H9 (cell line): ENCODE results near the gene FAM120A. TPM values are rescaled to one million over a fixed set of nuclear protein-coding genes. Genes with fewer than 3 reads are reported as not detected.
A peak's percentile ranks its signal among the peaks of the same experiment; 100 is the strongest.

Experiments used
- DNase-seq: peaks from one replicate; pipeline ENCODE4 v3.0.0-alpha.2; 2017
- H2AFZ ChIP-seq: one replicate; pipeline ENCODE4 v1.6.1; 2013; ENCODE audit warnings: mild to moderate bottlenecking, low read length, control low read depth, moderate library complexity
- H2AK5ac ChIP-seq: 2 replicates; pipeline ENCODE4 v1.6.1; 2013; ENCODE audit warnings: low read length, control low read depth, mixed read lengths; ENCODE audit not compliant: insufficient read length
- H2BK120ac ChIP-seq: one replicate; pipeline ENCODE4 v1.6.1; 2013; ENCODE audit warnings: low read depth, mild to moderate bottlenecking, low read length, control low read depth, inconsistent platforms; ENCODE audit not compliant: poor library complexity, severe bottlenecking
- H2BK12ac ChIP-seq: 2 replicates; pipeline ENCODE4 v1.6.1; 2013; ENCODE audit warnings: low read length, control low read depth, mixed read lengths, low read depth; ENCODE audit not compliant: insufficient read length
- H2BK15ac ChIP-seq: 2 replicates; pipeline ENCODE4 v1.6.1; 2013; ENCODE audit warnings: low read depth, low read length, control low read depth
- H2BK20ac ChIP-seq: one replicate; pipeline ENCODE4 v1.6.1; 2013; ENCODE audit warnings: low read depth, mild to moderate bottlenecking, low read length, control low read depth, inconsistent platforms; ENCODE audit not compliant: poor library complexity, severe bottlenecking
- H2BK5ac ChIP-seq: 2 replicates; pipeline ENCODE4 v1.6.1; 2013; ENCODE audit warnings: low read length, control low read depth, mixed read lengths; ENCODE audit not compliant: insufficient read length
- H3K14ac ChIP-seq: 2 replicates; pipeline ENCODE4 v1.6.1; 2013; ENCODE audit warnings: low read length, control low read depth; ENCODE audit not compliant: insufficient read depth
- H3K18ac ChIP-seq: 2 replicates; pipeline ENCODE4 v1.6.1; 2013; ENCODE audit warnings: low read depth, mild to moderate bottlenecking, mixed read lengths, low read length, control low read depth; ENCODE audit not compliant: insufficient read length
- H3K23ac ChIP-seq: 2 replicates; pipeline ENCODE4 v1.6.1; 2013; ENCODE audit warnings: low read length, control low read depth, mixed read lengths, low read depth; ENCODE audit not compliant: insufficient read length
- H3K23me2 ChIP-seq: 2 replicates; pipeline ENCODE4 v1.6.1; 2013; ENCODE audit warnings: low read depth, mild to moderate bottlenecking, mixed read lengths, low read length, control low read depth; ENCODE audit not compliant: insufficient read length, poor library complexity, severe bottlenecking
- H3K27ac ChIP-seq: 2 replicates; pipeline ENCODE4 v1.5.1; 2013; ENCODE audit warnings: low read length, control low read depth, mixed read lengths, low read depth; ENCODE audit not compliant: insufficient read length
- H3K27me3 ChIP-seq: 2 replicates; pipeline ENCODE4 v1.6.1; 2013; ENCODE audit warnings: low read length, control low read depth, inconsistent platforms; ENCODE audit not compliant: insufficient read depth
- H3K4ac ChIP-seq: 2 replicates; pipeline ENCODE4 v1.6.1; 2013; ENCODE audit warnings: low read depth, mild to moderate bottlenecking, control low read depth, inconsistent platforms, low read length, moderate library complexity
- H3K4me1 ChIP-seq: 2 replicates; pipeline ENCODE4 v1.6.1; 2013; ENCODE audit warnings: low read length, control low read depth, inconsistent platforms; ENCODE audit not compliant: insufficient read depth
- H3K4me2 ChIP-seq: 2 replicates; pipeline ENCODE4 v1.6.1; 2013; ENCODE audit warnings: low read length, control low read depth, mixed read lengths; ENCODE audit not compliant: insufficient read length, insufficient read depth
- H3K56ac ChIP-seq: 2 replicates; pipeline ENCODE4 v1.6.1; 2013; ENCODE audit warnings: low read depth, mild to moderate bottlenecking, mixed read lengths, low read length, control low read depth; ENCODE audit not compliant: insufficient read length
- H3K79me1 ChIP-seq: 2 replicates; pipeline ENCODE4 v1.6.1; 2013; ENCODE audit warnings: low read depth, mild to moderate bottlenecking, moderate library complexity, low read length, control low read depth, inconsistent platforms; ENCODE audit not compliant: insufficient read depth, poor library complexity, severe bottlenecking
- H3K79me2 ChIP-seq: 2 replicates; pipeline ENCODE4 v1.6.1; 2013; ENCODE audit warnings: low read length, control low read depth, inconsistent platforms; ENCODE audit not compliant: insufficient read depth
- H3K9ac ChIP-seq: 2 replicates; pipeline ENCODE4 v1.6.1; 2013; ENCODE audit warnings: low read length, control low read depth, mixed read lengths; ENCODE audit not compliant: insufficient read length; ENCODE audit errors: extremely low read depth
- H3K9me3 ChIP-seq: one replicate; pipeline ENCODE4 v1.6.1; 2013; ENCODE audit warnings: low read depth, low read length, inconsistent platforms; ENCODE audit not compliant: control insufficient read depth
- H3T11ph ChIP-seq: one replicate; pipeline ENCODE4 v1.6.1; 2013; ENCODE audit warnings: mild to moderate bottlenecking, low read length, control low read depth, inconsistent platforms
- H4K20me1 ChIP-seq: one replicate; pipeline ENCODE4 v1.6.1; 2013; ENCODE audit not compliant: control insufficient read depth, insufficient read length, insufficient read depth
- H4K5ac ChIP-seq: 2 replicates; pipeline ENCODE4 v1.6.1; 2013; ENCODE audit warnings: low read depth, mild to moderate bottlenecking, mixed read lengths, low read length, control low read depth; ENCODE audit not compliant: insufficient read length
- H4K8ac ChIP-seq: replicated peaks from 2 replicates; pipeline ENCODE4 v1.6.1; 2013; ENCODE audit warnings: low read length, control low read depth, mixed read lengths, low read depth; ENCODE audit not compliant: insufficient read length
- H4K91ac ChIP-seq: 2 replicates; pipeline ENCODE4 v1.6.1; 2013; ENCODE audit warnings: low read depth, mild to moderate bottlenecking, moderate library complexity, mixed read lengths, low read length, control low read depth; ENCODE audit not compliant: insufficient read length
- H3K27ac Mint-ChIP-seq, 3 experiments: 2 replicates in 2 of 3; 3 replicates in 1 of 3; pipeline ENCODE4 v1.8.0; 2020 to 2021; ENCODE audit warnings: mixed read lengths in 3 of 3, mild to moderate bottlenecking in 1 of 3, moderate library complexity in 1 of 3
- H3K27me3 Mint-ChIP-seq: 2 replicates; pipeline ENCODE4 v1.8.0; 2021; ENCODE audit warnings: low read depth, mild to moderate bottlenecking, moderate library complexity, mixed read lengths
- H3K36me3 Mint-ChIP-seq, 3 experiments: 2 replicates in 2 of 3; 3 replicates in 1 of 3; pipeline ENCODE4 v1.8.0; 2020 to 2021; ENCODE audit warnings: low read depth in 3 of 3, mixed read lengths in 3 of 3; ENCODE audit not compliant: insufficient read depth in 1 of 3
- H3K4me1 Mint-ChIP-seq, 2 experiments: 2 replicates each; pipeline ENCODE4 v1.8.0; 2020; ENCODE audit warnings: mixed read lengths in 2 of 2
- H3K4me3 Mint-ChIP-seq, 2 experiments: 2 replicates in 1 of 2; 3 replicates in 1 of 2; pipeline ENCODE4 v1.8.0; 2020 to 2021; ENCODE audit warnings: mild to moderate bottlenecking in 2 of 2, mixed read lengths in 2 of 2, moderate library complexity in 1 of 2
- H3K9me3 Mint-ChIP-seq, 2 experiments: 2 replicates in 1 of 2; 3 replicates in 1 of 2; pipeline ENCODE4 v1.8.0; 2020; ENCODE audit warnings: mild to moderate bottlenecking in 2 of 2, mixed read lengths in 2 of 2, moderate library complexity in 1 of 2
- WGBS: extraction: QIAGEN DNeasy Blood & Tissue Kit; methylation state at CpG from one replicate; pipeline ENCODE4 v1.1.7; 2013; ENCODE audit warnings: missing lambda C conversion rate, low lambda C conversion rate, mixed read lengths; ENCODE audit not compliant: insufficient read length; ENCODE audit errors: extremely low coverage; 5-methylcytosine and 5-hydroxymethylcytosine counted together
- total RNA-seq: library from RNA; stranded (reverse); gene quantifications from 2 replicates; pipeline ENCODE4 v1.2.1, GENCODE V29; 2021
- TF ChIP-seq, protein P1 (sequence below): fragments of 200-600 bp; sonication (generic); conservative IDR thresholded peaks from 3 replicates; pipeline ENCODE4 v1.8.0; 2021; ENCODE audit warnings: antibody characterized with exemption, mild to moderate bottlenecking

FAM120A gene
- total RNA-seq, 1 experiment from 2014 or later, result 57.7 TPM

DNA sequence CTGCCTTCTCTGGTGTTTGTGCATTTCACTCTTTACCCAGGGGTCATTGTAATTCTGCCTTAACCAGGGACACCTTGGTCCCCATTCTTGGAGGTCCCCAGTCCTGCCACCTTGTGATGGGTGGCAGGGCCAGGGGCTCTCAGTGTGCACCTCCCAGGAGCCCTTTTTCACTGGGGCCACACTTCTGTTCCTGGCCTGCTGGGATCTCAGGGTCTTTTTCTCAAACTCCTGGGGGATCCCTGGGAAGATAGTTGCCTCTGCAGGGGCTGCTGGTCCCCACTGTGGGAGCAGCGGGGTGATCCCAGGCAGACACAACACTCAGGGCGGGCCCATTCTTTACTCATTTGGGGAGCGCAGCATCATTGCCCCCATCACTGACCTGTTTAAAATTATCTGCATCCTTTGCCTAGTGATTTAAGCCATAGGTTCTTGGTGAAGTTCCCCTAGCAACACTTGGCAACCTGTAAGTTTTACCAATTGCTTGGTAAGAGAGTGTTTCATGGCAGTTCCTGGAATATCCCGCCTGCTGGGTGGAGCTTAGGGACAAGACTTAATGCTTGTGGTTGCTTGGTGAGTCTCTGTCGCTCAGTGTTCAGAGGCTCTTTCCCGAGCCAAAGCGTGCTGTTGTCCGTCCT, 140.6 kb downstream of the FAM120A start:
- no peak for DNase-seq
- Histone ChIP-seq H3K56ac (no peak overlapping the region), H3K9me3 (no peaks in the 10 kb centered on the region), H3T11ph (no peak overlapping the region), H2AFZ (no peak overlapping the region), H3K79me2 (no peaks in the 10 kb centered on the region), H3K4me2 (no peak overlapping the region), H4K91ac (no peak overlapping the region), H3K4me1 (no peaks in the 10 kb centered on the region), H3K23ac (no peak overlapping the region), H2BK120ac (no peak overlapping the region), H2BK20ac (no peak overlapping the region), H4K5ac (no peak overlapping the region), H3K18ac (no peak overlapping the region), H3K14ac (no peak overlapping the region), H3K27ac (no peak overlapping the region), H3K27me3 (no peaks in the 10 kb centered on the region), H2BK5ac (no peak overlapping the region), H4K8ac (no peak overlapping the region), H3K23me2 (no peaks in the 10 kb centered on the region), H2BK15ac (no peak overlapping the region), H3K79me1 (no peaks in the 10 kb centered on the region), H2AK5ac (no peak overlapping the region), H3K4ac (no peak overlapping the region), H2BK12ac (no peak overlapping the region), H3K9ac (no peak overlapping the region), H4K20me1 (no peaks in the 10 kb centered on the region)
- TF ChIP-seq, protein P1, sequence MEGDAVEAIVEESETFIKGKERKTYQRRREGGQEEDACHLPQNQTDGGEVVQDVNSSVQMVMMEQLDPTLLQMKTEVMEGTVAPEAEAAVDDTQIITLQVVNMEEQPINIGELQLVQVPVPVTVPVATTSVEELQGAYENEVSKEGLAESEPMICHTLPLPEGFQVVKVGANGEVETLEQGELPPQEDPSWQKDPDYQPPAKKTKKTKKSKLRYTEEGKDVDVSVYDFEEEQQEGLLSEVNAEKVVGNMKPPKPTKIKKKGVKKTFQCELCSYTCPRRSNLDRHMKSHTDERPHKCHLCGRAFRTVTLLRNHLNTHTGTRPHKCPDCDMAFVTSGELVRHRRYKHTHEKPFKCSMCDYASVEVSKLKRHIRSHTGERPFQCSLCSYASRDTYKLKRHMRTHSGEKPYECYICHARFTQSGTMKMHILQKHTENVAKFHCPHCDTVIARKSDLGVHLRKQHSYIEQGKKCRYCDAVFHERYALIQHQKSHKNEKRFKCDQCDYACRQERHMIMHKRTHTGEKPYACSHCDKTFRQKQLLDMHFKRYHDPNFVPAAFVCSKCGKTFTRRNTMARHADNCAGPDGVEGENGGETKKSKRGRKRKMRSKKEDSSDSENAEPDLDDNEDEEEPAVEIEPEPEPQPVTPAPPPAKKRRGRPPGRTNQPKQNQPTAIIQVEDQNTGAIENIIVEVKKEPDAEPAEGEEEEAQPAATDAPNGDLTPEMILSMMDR, result no peak
- Mint-ChIP-seq H3K36me3 (no peaks in the 10 kb centered on the region), H3K9me3 (no peaks in the 10 kb centered on the region; a peak in 1 of 5 replicates), H3K27ac (peak overlapping the region in 2 of 3 experiments; percentile 64; a peak in 4 of 7 replicates), H3K4me3 (no peak overlapping the region), H3K27me3 (no peaks in the 10 kb centered on the region), H3K4me1 (peaks cover 28 to 39% of the 10 kb centered on the region in 2 experiments)
- no CpG with 5 or more reads among the region's 8 CpGs for WGBS
